ENCODE measurements around the gene PEPD. TPM values are rescaled to one million over a fixed set of nuclear protein-coding genes. Genes with fewer than 3 reads are reported as not detected.

The PEPD gene
- total RNA-seq, 8 experiments from 2014 or later: 15.1 to 113 (median 40.7) TPM

DNA sequence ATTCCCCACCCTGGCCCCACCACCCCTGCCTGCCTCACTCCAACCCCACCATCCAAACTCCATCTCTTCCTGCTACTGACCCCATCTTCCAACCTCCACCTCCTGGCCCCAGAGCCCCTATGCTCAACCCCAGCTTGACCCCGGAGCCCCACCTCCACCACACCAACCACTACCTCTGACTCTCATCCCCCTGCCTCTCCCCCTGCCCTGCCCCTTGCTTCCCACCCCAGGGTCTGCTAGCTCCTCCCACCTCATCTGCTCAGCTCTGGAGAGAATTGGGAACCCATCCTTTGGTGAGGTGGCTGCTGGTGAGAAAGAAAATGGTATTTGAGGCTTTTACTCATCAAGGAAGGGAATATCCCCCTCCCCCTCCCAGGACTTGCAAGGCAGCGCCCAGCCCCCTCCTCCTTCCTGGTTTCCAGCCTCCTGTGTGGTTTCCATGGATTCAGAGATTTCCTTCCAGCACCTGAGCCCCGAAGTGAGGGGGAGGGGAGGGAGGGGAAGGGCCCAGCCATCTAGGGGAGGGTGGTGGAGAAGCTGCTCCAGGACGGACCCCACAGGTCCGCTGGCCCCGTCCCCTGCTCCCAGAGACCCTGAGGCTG lies 11.4 kb upstream of the PEPD start:
- ATAC-seq (replicated peaks in 6 of 8): peak in 5 of 8 experiments; percentile 69 to 79 (median 75)
- no CpG with 5 or more reads among the region's 6 CpGs for WGBS, 10 experiments
- peaks cover 13 to 20% of the 10 kb centered on the region in 2 donors for H3K4me1 ChIP-seq (replicated peaks in 1 of 2)
- H3K27ac ChIP-seq: peak overlapping the region; percentile 63 to 76
- in situ Hi-C loops (cut with MboI; ENCODE audit: low pct_unique_long_range_greater_than_20kb in 2 of 9, low sequenced_read_pairs in 9 of 9, unreplicated experiment in 9 of 9): no loop called here
- H3K4me3 ChIP-seq: no peak overlapping the region

GRCh38 chr19:33530842-33531241 lies 9.3 kb upstream of the PEPD start:
- Histone ChIP-seq H3K27ac (no peak overlapping the region), H3K4me1 (replicated peaks in 1 of 2) (peaks cover 13 to 22% of the 10 kb centered on the region in 2 donors), H3K4me3 (no peak overlapping the region)
- no peak for ATAC-seq (replicated peaks in 6 of 8)
- in situ Hi-C loops (cut with MboI; ENCODE audit: low pct_unique_long_range_greater_than_20kb in 2 of 9, low sequenced_read_pairs in 9 of 9, unreplicated experiment in 9 of 9): no loop called here
- 0 to 80% (median 42%) methylated on average over 1 to 3 of the region's 4 CpGs; no CpG with 5 or more reads in 3 of the 10 experiments for WGBS, 10 experiments

DNA sequence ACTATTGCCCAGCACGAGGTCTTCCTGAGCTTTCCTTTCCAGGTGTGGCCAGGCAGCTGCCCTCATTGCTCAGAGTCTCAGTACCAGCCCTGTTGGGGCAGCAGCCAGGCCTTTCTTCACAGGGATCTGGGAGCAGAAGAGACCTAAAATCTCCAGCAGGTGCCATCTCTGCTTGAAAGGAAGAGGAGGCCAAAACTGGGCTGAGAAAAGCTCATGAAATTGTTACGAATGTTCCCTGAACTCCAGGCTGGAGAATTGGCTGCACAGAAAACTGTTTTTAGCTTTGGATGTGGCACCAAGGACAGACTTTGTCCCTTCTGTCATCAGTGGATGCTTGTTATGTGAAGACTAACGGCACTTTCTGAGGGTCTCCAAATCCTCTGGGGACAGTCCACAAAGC lies 8.7 kb upstream of the PEPD start:
- no peak overlapping the region for H3K27ac ChIP-seq
- in situ Hi-C loops (cut with MboI; ENCODE audit: low pct_unique_long_range_greater_than_20kb in 2 of 9, low sequenced_read_pairs in 9 of 9, unreplicated experiment in 9 of 9): no loop called here
- H3K4me1 ChIP-seq (replicated peaks in 1 of 2): peaks cover 13 to 27% of the 10 kb centered on the region in 2 donors
- WGBS, 10 experiments: 0 to 92% (median 56%) methylated on average over 1 to 3 of the region's 3 CpGs; no CpG with 5 or more reads in 3 of the 10 experiments
- H3K4me3 ChIP-seq: no peak overlapping the region
- no peak for ATAC-seq (replicated peaks in 6 of 8)

DNA sequence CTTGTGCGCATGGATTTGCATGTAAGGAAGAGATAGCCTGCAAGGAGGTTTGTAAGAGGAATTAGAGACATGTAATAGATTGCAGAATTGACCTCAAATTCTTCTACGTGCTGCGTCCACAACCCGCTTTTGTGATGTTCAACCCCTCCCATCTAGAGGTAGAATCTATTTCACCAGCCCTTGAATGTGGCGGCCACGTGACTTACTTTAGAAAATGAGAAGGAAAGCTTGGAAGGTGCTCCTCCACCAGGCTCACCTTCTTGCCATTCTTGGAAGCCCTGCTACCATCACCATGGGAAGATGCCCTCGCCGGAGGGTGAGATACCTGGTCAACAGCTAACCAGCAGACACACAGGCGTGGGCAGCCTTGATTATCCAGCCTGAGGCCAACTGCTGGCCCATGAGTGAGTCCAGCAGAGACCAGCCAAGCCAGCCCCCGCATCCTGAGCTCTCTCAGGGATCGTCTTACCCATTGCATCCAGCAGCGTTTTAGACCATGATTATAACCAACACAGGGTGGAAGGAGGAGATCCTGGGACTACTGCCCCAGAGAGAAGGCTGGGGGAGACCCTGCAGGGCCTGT lies 7.6 kb upstream of the PEPD start:
- no peak overlapping the region for H3K4me3 ChIP-seq
- no peak for ATAC-seq (replicated peaks in 6 of 8)
- peaks cover 23 to 38% of the 10 kb centered on the region in 2 donors for H3K4me1 ChIP-seq (replicated peaks in 1 of 2)
- WGBS, 10 experiments: 40 to 100% (median 77%) methylated on average over 1 to 3 of the region's 12 CpGs; no CpG with 5 or more reads in 1 of the 10 experiments
- no peak overlapping the region for H3K27ac ChIP-seq
- in situ Hi-C loops (cut with MboI; ENCODE audit: low pct_unique_long_range_greater_than_20kb in 2 of 9, low sequenced_read_pairs in 9 of 9, unreplicated experiment in 9 of 9): no loop called here

GRCh38 chr19:33528404-33528803 lies 6.8 kb upstream of the PEPD start:
- ATAC-seq (replicated peaks in 6 of 8): no peak
- WGBS, 10 experiments: 59 to 60% methylated on average over 1 to 2 of the region's 2 CpGs; no CpG with 5 or more reads in 8 of the 10 experiments
- Histone ChIP-seq H3K4me3 (no peak overlapping the region), H3K4me1 (replicated peaks in 1 of 2) (peaks cover 28 to 39% of the 10 kb centered on the region in 2 donors), H3K27ac (no peak overlapping the region)
- in situ Hi-C loops (cut with MboI; ENCODE audit: low pct_unique_long_range_greater_than_20kb in 2 of 9, low sequenced_read_pairs in 9 of 9, unreplicated experiment in 9 of 9): no loop called here

GRCh38 chr19:33527125-33527524 lies 5.5 kb upstream of the PEPD start:
- WGBS, 10 experiments: 0% methylated on average over 1 of the region's 2 CpGs; no CpG with 5 or more reads in 9 of the 10 experiments
- Histone ChIP-seq H3K4me1 (replicated peaks in 1 of 2) (peaks cover 21 to 36% of the 10 kb centered on the region in 2 donors), H3K27ac (no peak overlapping the region), H3K4me3 (no peak overlapping the region)
- ATAC-seq (replicated peaks in 6 of 8): peak in 1 of 8 experiments; percentile 63
- in situ Hi-C loops (cut with MboI; ENCODE audit: low pct_unique_long_range_greater_than_20kb in 2 of 9, low sequenced_read_pairs in 9 of 9, unreplicated experiment in 9 of 9): no loop called here

GRCh38 chr19:33524024-33524664 lies 2.6 kb upstream of the PEPD start:
- Histone ChIP-seq H3K27ac (peak overlapping the region; percentile 43 to 54), H3K4me1 (replicated peaks in 1 of 2) (peaks cover 26 to 43% of the 10 kb centered on the region in 2 donors), H3K4me3 (no peak overlapping the region)
- ATAC-seq (replicated peaks in 6 of 8): peak in 6 of 8 experiments; percentile 6 to 49 (median 19)
- in situ Hi-C loops (cut with MboI; ENCODE audit: low pct_unique_long_range_greater_than_20kb in 2 of 9, low sequenced_read_pairs in 9 of 9, unreplicated experiment in 9 of 9): no loop called here
- WGBS, 10 experiments: 0 to 100% (median 27%) methylated on average over 1 to 4 of the region's 17 CpGs; no CpG with 5 or more reads in 5 of the 10 experiments

GRCh38 chr19:33523167-33523566 lies 1.6 kb upstream of the PEPD start:
- 0 to 83% methylated on average over 1 of the region's 2 CpGs; no CpG with 5 or more reads in 8 of the 10 experiments for WGBS, 10 experiments
- H3K4me1 ChIP-seq (replicated peaks in 1 of 2): peaks cover 26 to 43% of the 10 kb centered on the region in 2 donors
- ATAC-seq (replicated peaks in 6 of 8): no peak
- in situ Hi-C loops (cut with MboI; ENCODE audit: low pct_unique_long_range_greater_than_20kb in 2 of 9, low sequenced_read_pairs in 9 of 9, unreplicated experiment in 9 of 9): no loop called here
- H3K4me3 ChIP-seq: no peak overlapping the region
- no peak overlapping the region for H3K27ac ChIP-seq

DNA sequence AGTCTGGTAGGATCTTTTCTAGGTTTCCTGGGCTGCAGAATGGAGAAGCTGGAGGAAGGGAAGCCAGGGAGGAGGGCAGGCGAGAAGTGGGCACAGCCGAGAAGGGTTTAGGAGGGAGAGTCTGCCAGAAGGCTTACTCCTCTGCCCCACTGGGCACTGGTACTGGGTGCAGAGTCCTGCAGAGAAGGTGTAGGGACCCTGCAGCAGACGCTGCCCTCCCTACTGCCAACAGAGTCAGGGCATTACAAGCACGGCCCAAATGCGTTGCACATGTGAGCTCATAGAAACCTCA lies 726 bp upstream of the PEPD start:
- peaks cover 26 to 43% of the 10 kb centered on the region in 2 donors for H3K4me1 ChIP-seq (replicated peaks in 1 of 2)
- ATAC-seq (replicated peaks in 6 of 8): no peak
- 60 to 100% (median 73%) methylated on average over 1 to 3 of the region's 5 CpGs; no CpG with 5 or more reads in 7 of the 10 experiments for WGBS, 10 experiments
- H3K4me3 ChIP-seq: peak overlapping the region; percentile 75 to 98 (median 83)
- H3K27ac ChIP-seq: no peak overlapping the region
- in situ Hi-C loops (cut with MboI; ENCODE audit: low pct_unique_long_range_greater_than_20kb in 2 of 9, low sequenced_read_pairs in 9 of 9, unreplicated experiment in 9 of 9): no loop called here

GRCh38 chr19:33520844-33521479 lies 629 bp downstream of the PEPD start:
- Histone ChIP-seq H3K4me1 (replicated peaks in 1 of 2) (peaks cover 26 to 42% of the 10 kb centered on the region in 2 donors), H3K27ac (peak overlapping the region in 1 of 2 donors; percentile 47), H3K4me3 (peak overlapping the region; percentile 75 to 98 (median 83))
- WGBS, 10 experiments: 0 to 45% (median 11%) methylated on average over 1 to 11 of the region's 18 CpGs; no CpG with 5 or more reads in 2 of the 10 experiments
- in situ Hi-C loops (cut with MboI; ENCODE audit: low pct_unique_long_range_greater_than_20kb in 2 of 9, low sequenced_read_pairs in 9 of 9, unreplicated experiment in 9 of 9): no loop called here
- ATAC-seq (replicated peaks in 6 of 8): peak in 1 of 8 experiments; percentile 12

DNA sequence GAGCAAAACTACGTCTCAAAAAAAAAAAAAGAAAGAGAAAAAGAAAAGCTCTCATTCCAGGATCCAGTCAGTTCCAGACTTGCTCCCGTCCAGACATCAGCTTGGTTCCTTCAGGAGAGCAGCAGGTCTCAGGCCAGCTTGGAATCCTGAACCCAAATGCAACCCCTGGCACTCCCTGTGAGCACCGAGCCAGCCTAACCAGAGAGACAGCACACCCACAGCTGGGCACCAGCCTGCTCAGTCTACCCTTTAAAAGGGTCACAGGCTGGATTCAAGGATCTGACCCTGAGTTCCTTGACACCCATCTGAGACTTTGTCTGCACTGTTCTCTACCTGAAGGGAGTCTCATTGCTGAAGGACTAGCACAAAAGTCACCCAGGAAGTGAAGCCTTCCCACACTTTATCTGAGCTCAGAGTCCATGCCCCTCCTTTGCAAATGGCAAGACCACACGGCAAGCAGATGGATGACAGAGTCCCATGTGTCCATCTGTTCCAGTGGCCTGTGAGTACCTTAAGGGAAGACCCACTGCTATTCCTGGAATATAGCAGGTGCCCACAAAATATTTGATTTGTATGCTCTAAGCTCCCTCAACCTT lies 1.4 kb downstream of the PEPD start:
- ATAC-seq (replicated peaks in 6 of 8): no peak
- in situ Hi-C loops (cut with MboI; ENCODE audit: low pct_unique_long_range_greater_than_20kb in 2 of 9, low sequenced_read_pairs in 9 of 9, unreplicated experiment in 9 of 9): no loop called here
- H3K27ac ChIP-seq: no peak overlapping the region
- H3K4me1 ChIP-seq (replicated peaks in 1 of 2): peaks cover 25 to 34% of the 10 kb centered on the region in 2 donors
- H3K4me3 ChIP-seq: no peak overlapping the region
- WGBS, 10 experiments: 40 to 100% (median 75%) methylated on average over 1 to 2 of the region's 4 CpGs; no CpG with 5 or more reads in 4 of the 10 experiments

DNA sequence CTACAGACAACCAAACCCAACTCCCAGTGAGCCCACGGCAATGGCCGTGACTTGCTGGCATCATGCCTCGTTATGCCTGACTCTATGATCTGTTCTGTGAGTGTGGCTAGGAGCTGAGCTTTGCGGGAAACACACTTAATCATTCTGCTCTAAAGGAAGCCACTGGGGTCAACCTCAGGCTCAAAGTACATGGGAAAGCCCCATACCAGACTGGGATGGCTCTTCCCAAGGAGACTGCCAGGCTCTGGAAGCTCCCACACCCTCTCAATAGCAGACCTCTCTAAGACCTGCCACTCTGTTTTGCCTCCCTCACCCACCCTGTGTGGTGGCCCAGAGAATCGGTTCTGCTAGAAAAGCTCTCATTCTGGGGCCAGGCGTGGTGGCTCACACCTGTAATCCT lies 2.2 kb downstream of the PEPD start:
- ATAC-seq (replicated peaks in 6 of 8): no peak
- no peak overlapping the region for H3K27ac ChIP-seq
- in situ Hi-C loops (cut with MboI; ENCODE audit: low pct_unique_long_range_greater_than_20kb in 2 of 9, low sequenced_read_pairs in 9 of 9, unreplicated experiment in 9 of 9): no loop called here
- WGBS, 10 experiments: 71 to 86% (median 74%) methylated on average over 2 to 4 of the region's 6 CpGs; no CpG with 5 or more reads in 6 of the 10 experiments
- no peak overlapping the region for H3K4me3 ChIP-seq
- peaks cover 18 to 26% of the 10 kb centered on the region in 2 donors for H3K4me1 ChIP-seq (replicated peaks in 1 of 2)

GRCh38 chr19:33518541-33518940 lies 3.0 kb downstream of the PEPD start:
- WGBS, 10 experiments: 33 to 80% (median 59%) methylated on average over 1 to 5 of the region's 5 CpGs; no CpG with 5 or more reads in 4 of the 10 experiments
- Histone ChIP-seq H3K4me3 (no peak overlapping the region), H3K27ac (no peak overlapping the region), H3K4me1 (replicated peaks in 1 of 2) (peaks cover 9 to 18% of the 10 kb centered on the region in 2 donors)
- in situ Hi-C loops (cut with MboI; ENCODE audit: low pct_unique_long_range_greater_than_20kb in 2 of 9, low sequenced_read_pairs in 9 of 9, unreplicated experiment in 9 of 9): no loop called here
- ATAC-seq (replicated peaks in 6 of 8): no peak

All from motor neuron (in vitro differentiated cells).